A549 (cell line): ENCODE data around the gene TCF3. TPM values are rescaled to one million over a fixed set of nuclear protein-coding genes. Genes with fewer than 3 reads are reported as not detected.

Experiments
- ATAC-seq, 2 experiments: fragments of 200-7000 bp in 1 of 2; fragments of >200 bp in 1 of 2; cut with Nextera tagmentation in 1 of 2; cut with Tn5 transposase in 1 of 2; 3 replicates each; pipeline versions ENCODE4 v1.8.0 to v1.9.1; 2018 to 2020; ENCODE audit warnings: mild to moderate bottlenecking in 1 of 2, moderate library complexity in 1 of 2
- CTCF ChIA-PET: fragments of 300-600 bp; sonication (Branson Sonifier 250); formaldehyde crosslinking; extraction: SDS; loops from one replicate; lab custom pipeline; 2021; ENCODE audit warnings: antibody characterized with exemption, inconsistent platforms; lab: Yijun Ruan, JAX
- POLR2A ChIA-PET: fragments of 350-600 bp; formaldehyde crosslinking; extraction: SDS; loops from one replicate; lab custom pipeline; 2021; ENCODE audit warnings: antibody characterized with exemption, inconsistent platforms; lab: Yijun Ruan, JAX
- DNase-seq, 2 experiments: peaks; one replicate each; pipeline versions ENCODE4 v3.0.0 to v3.0.0-alpha.2; 2011 to 2016; ENCODE audit warnings: low read depth in 1 of 2, low spot score in 1 of 2
- FAIRE-seq: peaks from 2 replicates; lab custom pipeline; 2011; peaks lifted over from hg19 to GRCh38; lab: Jason Lieb, UNC
- H3K27ac ChIP-seq, 2 experiments: fragments of >200 bp; sonication (Bioruptor Twin); formaldehyde crosslinking; 3 replicates each; pipeline ENCODE4 v1.5.1; 2016 to 2017
- H3K4me1 ChIP-seq: fragments of >200 bp; sonication (Bioruptor Twin); formaldehyde crosslinking; 3 replicates; pipeline ENCODE4 v1.6.1; 2016
- H3K4me2 ChIP-seq: fragments of >200 bp; sonication (Bioruptor Twin); formaldehyde crosslinking; 3 replicates; pipeline ENCODE4 v1.6.1; 2016
- H3K4me3 ChIP-seq: fragments of >200 bp; sonication (Bioruptor Twin); formaldehyde crosslinking; 3 replicates; pipeline ENCODE4 v1.5.1; 2016
- H3K9me3 ChIP-seq: fragments of >200 bp; sonication (Bioruptor Twin); formaldehyde crosslinking; 3 replicates; pipeline ENCODE4 v1.6.1; 2016
- ATOH8 ChIP-seq: fragments of 250-450 bp; sonication (Bioruptor Pico); IDR thresholded peaks from 2 replicates; pipeline ENCODE4 v1.5.0; 2020; ENCODE audit warnings: low read depth, mild to moderate bottlenecking, moderate library complexity
- BHLHE40 ChIP-seq: IDR thresholded peaks from 2 replicates; pipeline ENCODE4 v1.6.1; 2012; ENCODE audit warnings: low read depth, low read length, inconsistent platforms
- CBX8 ChIP-seq: fragments of 200-600 bp; sonication (generic); IDR thresholded peaks from 2 replicates; pipeline ENCODE4 v1.6.1; 2016
- CHD2 ChIP-seq: fragments of 150-350 bp; IDR thresholded peaks from 2 replicates; pipeline ENCODE4 v1.6.1; 2014; ENCODE audit warnings: low read length; ENCODE audit not compliant: partially characterized antibody
- CHD4 ChIP-seq: fragments of 200-600 bp; sonication (generic); IDR thresholded peaks from 2 replicates; pipeline ENCODE4 v1.6.1; 2016; ENCODE audit warnings: antibody characterized with exemption, mild to moderate bottlenecking, borderline replicate concordance
- CTCF ChIP-seq: fragments of >200 bp; sonication (Bioruptor Twin); formaldehyde crosslinking; IDR thresholded peaks from 3 replicates; pipeline ENCODE4 v1.5.1; 2016
- HOXB13 ChIP-seq: fragments of 250-450 bp; sonication (Bioruptor Pico); IDR thresholded peaks from 2 replicates; pipeline ENCODE4 v1.5.0; 2020; ENCODE audit warnings: low read depth, mild to moderate bottlenecking, moderate library complexity
- HOXB5 ChIP-seq: fragments of 250-450 bp; sonication (Bioruptor Pico); IDR thresholded peaks from 2 replicates; pipeline ENCODE4 v1.5.0; 2020; ENCODE audit warnings: mild to moderate bottlenecking, moderate library complexity
- JUN ChIP-seq, 2 experiments: fragments of >200 bp; sonication (Bioruptor Twin); formaldehyde crosslinking; IDR thresholded peaks; 2 replicates in 1 of 2; 3 replicates in 1 of 2; pipeline ENCODE4 v1.6.1; 2016 to 2017
- MAZ ChIP-seq: fragments of 150-350 bp; IDR thresholded peaks from 2 replicates; pipeline ENCODE4 v1.6.1; 2014; ENCODE audit warnings: antibody characterized with exemption, low read depth, low read length, borderline replicate concordance
- MYC ChIP-seq: IDR thresholded peaks from 2 replicates; pipeline ENCODE4 v1.6.1; 2012; ENCODE audit warnings: mild to moderate bottlenecking, inconsistent platforms, low read length, improper control_type of control experiment, borderline replicate concordance
- NPAS2 ChIP-seq: fragments of 250-450 bp; sonication (Bioruptor Pico); IDR thresholded peaks from 2 replicates; pipeline ENCODE4 v1.8.0; 2022; ENCODE audit warnings: mild to moderate bottlenecking, moderate library complexity, borderline replicate concordance
- POLR2A ChIP-seq: IDR thresholded peaks from 2 replicates; pipeline ENCODE4 v1.6.1; 2012; ENCODE audit warnings: mild to moderate bottlenecking, low read length
- RCOR1 ChIP-seq: fragments of 150-350 bp; IDR thresholded peaks from 2 replicates; pipeline ENCODE4 v1.6.1; 2014; ENCODE audit warnings: antibody characterized with exemption, low read length, low read depth
- RNF2 ChIP-seq: fragments of 200-600 bp; sonication (generic); IDR thresholded peaks from 2 replicates; pipeline ENCODE4 v1.6.1; 2016; ENCODE audit warnings: low read depth, mild to moderate bottlenecking, antibody characterized with exemption, moderate library complexity, borderline replicate concordance
- SMC3 ChIP-seq: fragments of >200 bp; sonication (Bioruptor Twin); formaldehyde crosslinking; IDR thresholded peaks from 3 replicates; pipeline ENCODE4 v1.6.1; 2018; ENCODE audit warnings: inconsistent platforms
- TP53 ChIP-seq: fragments of 250-450 bp; sonication (Bioruptor Pico); IDR thresholded peaks from 2 replicates; pipeline ENCODE4 v1.5.0; 2021; ENCODE audit warnings: mild to moderate bottlenecking, moderate library complexity
- ZC3H11A ChIP-seq: fragments of 450-650 bp; IDR thresholded peaks from 2 replicates; pipeline ENCODE4 v1.6.1; 2014; ENCODE audit warnings: antibody characterized with exemption, mild to moderate bottlenecking
- ZNF302 ChIP-seq: fragments of 250-450 bp; sonication (Bioruptor Pico); IDR thresholded peaks from 2 replicates; pipeline ENCODE4 v1.9.0; 2021; ENCODE audit warnings: inconsistent platforms, mild to moderate bottlenecking, moderate library complexity
- WGBS: methylation state at CpG from one replicate; pipeline ENCODE4 v1.1.6; 2017; ENCODE audit errors: missing lambda C conversion rate; 5-methylcytosine and 5-hydroxymethylcytosine counted together
- polyA plus RNA-seq, 4 experiments: library from polyadenylated mRNA; depleted of rRNA in 3 of 4; stranded (reverse); fragments of >200 nt; fragmentation: RNase III in 1 of 4; extraction: RNeasy Plus Mini Kit Qiagen cat#74134 plus additional on column Dnase treatment in 1 of 4; gene quantifications; 2 replicates in 3 of 4; 3 replicates in 1 of 4; pipeline ENCODE4 v1.2.3, GENCODE V29; 2011 to 2017
- TF ChIP-seq, protein P1 (sequence below): IDR thresholded peaks from 2 replicates; pipeline ENCODE4 v1.6.1; 2012
- TF ChIP-seq, protein P2 (sequence below): IDR thresholded peaks from 2 replicates; pipeline ENCODE4 v1.6.1; 2012; ENCODE audit warnings: low read depth, borderline replicate concordance
- TF ChIP-seq, protein P3 (sequence below): fragments of 200-600 bp; sonication (generic); IDR thresholded peaks from 2 replicates; pipeline ENCODE4 v1.6.1; 2016; ENCODE audit warnings: antibody characterized with exemption, mild to moderate bottlenecking, moderate library complexity

The TCF3 gene
- polyA plus RNA-seq, 2 of the 4 experiments (the other 2 are of a cell fraction) = 25.6 to 52.6 TPM

- Histone ChIP-seq H3K4me1 (peaks cover 4% of the 10 kb centered on the region; the same call in 1 of the 3 replicates), H3K4me2 (no peak overlapping the region), H3K4me3 (no peak overlapping the region), H3K27ac (no peak overlapping the region), H3K9me3 (no peaks in the 10 kb centered on the region)
- no peak for TF ChIP-seq MYC
- TF ChIP-seq ZNF302 (CRISPR knock-in tag) = no peak
- TF ChIP-seq RCOR1 = no peak
- no peak for TF ChIP-seq ZC3H11A
- TF ChIP-seq CTCF = no peak
- ChIA-PET CTCF (interaction anchor here (1.1 kb wide), 1 partner anchor 25 kb away, joined by 5 read pairs; no protein-coding TSS in a partner anchor), POLR2A (interaction anchor here (0.7 kb wide), 1 partner anchor 22 kb away, joined by 4 read pairs; no protein-coding TSS in a partner anchor)
- WGBS = 91% methylated on average over 13 of the region's 13 CpGs
- DNase-seq (no peak), FAIRE-seq (no peak), ATAC-seq (no peak)
Measured at GRCh38 chr19:1570836-1571235, 81.6 kb downstream of the TCF3 start.

DNA sequence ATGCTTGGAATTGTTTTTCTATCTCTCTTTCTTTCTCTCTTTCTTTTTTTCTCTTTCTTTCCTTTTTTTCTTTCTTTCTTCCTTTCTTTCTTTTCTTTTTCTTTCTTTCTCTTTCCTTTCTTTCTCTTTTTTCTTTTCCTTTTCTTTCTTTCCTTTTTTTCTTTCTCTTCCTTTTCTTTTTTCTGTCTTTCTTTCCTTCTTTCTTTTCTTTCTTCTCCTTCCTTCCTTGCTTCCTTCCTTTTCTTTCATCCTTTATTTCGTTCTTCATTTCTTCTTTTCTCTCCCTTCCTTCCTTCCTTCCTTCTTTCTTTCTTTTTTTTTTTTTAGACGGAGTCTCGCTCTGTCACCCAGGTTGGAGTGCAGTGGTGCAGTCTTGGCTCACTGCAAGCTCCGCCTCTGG lies 82.4 kb downstream of the TCF3 start:
- Histone ChIP-seq H3K4me3 (no peak overlapping the region), H3K4me2 (no peak overlapping the region), H3K9me3 (no peaks in the 10 kb centered on the region), H3K4me1 (peaks cover 4% of the 10 kb centered on the region; the same call in 1 of the 3 replicates), H3K27ac (no peak overlapping the region)
- ChIA-PET CTCF (interaction anchor here (1.1 kb wide), 1 partner anchor 24 kb away, joined by 5 read pairs; no protein-coding TSS in a partner anchor), POLR2A (interaction anchor here (0.7 kb wide), 1 partner anchor 23 kb away, joined by 4 read pairs; no protein-coding TSS in a partner anchor)
- FAIRE-seq (no peak), DNase-seq (no peak), ATAC-seq (no peak)
- WGBS = 79% methylated on average over 4 of the region's 4 CpGs
- no peak for TF ChIP-seq CHD4
- TF ChIP-seq, protein P1, sequence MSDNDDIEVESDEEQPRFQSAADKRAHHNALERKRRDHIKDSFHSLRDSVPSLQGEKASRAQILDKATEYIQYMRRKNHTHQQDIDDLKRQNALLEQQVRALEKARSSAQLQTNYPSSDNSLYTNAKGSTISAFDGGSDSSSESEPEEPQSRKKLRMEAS = no peak
- TF ChIP-seq CHD2 = no peak
- TF ChIP-seq ATOH8 (CRISPR knock-in tag) = no peak
- no peak for TF ChIP-seq JUN (IDR thresholded peaks at IDR 0.05)
- TF ChIP-seq POLR2A = no peak
- no peak for TF ChIP-seq MAZ
- TF ChIP-seq MYC = no peak

GRCh38 chr19:1568320-1569019 lies 83.9 kb downstream of the TCF3 start, which contains the start of gene MEX3D:
TSS of gene MEX3D (minus strand) at chr19:1568325. CDS start at chr19:1568058, 267 bp downstream.
- peak within 1 kb of the TSS; percentile 82 to 92 for H3K27ac ChIP-seq
- peak within 1 kb of the TSS; percentile 98 for H3K4me2 ChIP-seq
- CTCF ChIA-PET = interaction anchor here (0.6 kb wide), 1 partner anchor 84 kb away, joined by 4 read pairs; no protein-coding TSS in a partner anchor
- H3K9me3 ChIP-seq = no peaks in the 10 kb centered on the region
- POLR2A ChIA-PET = interaction anchor here (0.6 kb wide), 1 partner anchor 20 kb away, joined by 3 read pairs; no protein-coding TSS in a partner anchor
- FAIRE-seq (no peak), ATAC-seq (peak; percentile 49 to 51), DNase-seq (peak; percentile 62 to 67)
- 45% methylated on average over 8 of the region's 63 CpGs for WGBS
- peak within 1 kb of the TSS; percentile 76 for H3K4me3 ChIP-seq
- H3K4me1 ChIP-seq = peaks cover 4% of the 10 kb centered on the region; the same call in 1 of the 3 replicates
- TF ChIP-seq POLR2A (0 out of 2 replicates have a peak, but pooled peaks have one; percentile 21), BHLHE40 (peak; percentile 82), TP53 (CRISPR knock-in tag) (0 out of 2 replicates have a peak, but pooled peaks have one; percentile 51), CBX8 (no peak), HOXB13 (CRISPR knock-in tag) (peak; percentile 68), RNF2 (peak; percentile 91; the same call in 1 of the 2 replicates), SMC3 (no peak), NPAS2 (0 out of 2 replicates have a peak, but pooled peaks have one; percentile 40), HOXB5 (CRISPR knock-in tag) (peak; percentile 85; the same call in 1 of the 2 replicates), ATOH8 (CRISPR knock-in tag) (peak; percentile 82; the same call in 1 of the 2 replicates)
- TF ChIP-seq, protein P1 = peak; percentile 98
- TF ChIP-seq, protein P2, sequence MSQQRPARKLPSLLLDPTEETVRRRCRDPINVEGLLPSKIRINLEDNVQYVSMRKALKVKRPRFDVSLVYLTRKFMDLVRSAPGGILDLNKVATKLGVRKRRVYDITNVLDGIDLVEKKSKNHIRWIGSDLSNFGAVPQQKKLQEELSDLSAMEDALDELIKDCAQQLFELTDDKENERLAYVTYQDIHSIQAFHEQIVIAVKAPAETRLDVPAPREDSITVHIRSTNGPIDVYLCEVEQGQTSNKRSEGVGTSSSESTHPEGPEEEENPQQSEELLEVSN = peak; percentile 99
- TF ChIP-seq, protein P3, sequence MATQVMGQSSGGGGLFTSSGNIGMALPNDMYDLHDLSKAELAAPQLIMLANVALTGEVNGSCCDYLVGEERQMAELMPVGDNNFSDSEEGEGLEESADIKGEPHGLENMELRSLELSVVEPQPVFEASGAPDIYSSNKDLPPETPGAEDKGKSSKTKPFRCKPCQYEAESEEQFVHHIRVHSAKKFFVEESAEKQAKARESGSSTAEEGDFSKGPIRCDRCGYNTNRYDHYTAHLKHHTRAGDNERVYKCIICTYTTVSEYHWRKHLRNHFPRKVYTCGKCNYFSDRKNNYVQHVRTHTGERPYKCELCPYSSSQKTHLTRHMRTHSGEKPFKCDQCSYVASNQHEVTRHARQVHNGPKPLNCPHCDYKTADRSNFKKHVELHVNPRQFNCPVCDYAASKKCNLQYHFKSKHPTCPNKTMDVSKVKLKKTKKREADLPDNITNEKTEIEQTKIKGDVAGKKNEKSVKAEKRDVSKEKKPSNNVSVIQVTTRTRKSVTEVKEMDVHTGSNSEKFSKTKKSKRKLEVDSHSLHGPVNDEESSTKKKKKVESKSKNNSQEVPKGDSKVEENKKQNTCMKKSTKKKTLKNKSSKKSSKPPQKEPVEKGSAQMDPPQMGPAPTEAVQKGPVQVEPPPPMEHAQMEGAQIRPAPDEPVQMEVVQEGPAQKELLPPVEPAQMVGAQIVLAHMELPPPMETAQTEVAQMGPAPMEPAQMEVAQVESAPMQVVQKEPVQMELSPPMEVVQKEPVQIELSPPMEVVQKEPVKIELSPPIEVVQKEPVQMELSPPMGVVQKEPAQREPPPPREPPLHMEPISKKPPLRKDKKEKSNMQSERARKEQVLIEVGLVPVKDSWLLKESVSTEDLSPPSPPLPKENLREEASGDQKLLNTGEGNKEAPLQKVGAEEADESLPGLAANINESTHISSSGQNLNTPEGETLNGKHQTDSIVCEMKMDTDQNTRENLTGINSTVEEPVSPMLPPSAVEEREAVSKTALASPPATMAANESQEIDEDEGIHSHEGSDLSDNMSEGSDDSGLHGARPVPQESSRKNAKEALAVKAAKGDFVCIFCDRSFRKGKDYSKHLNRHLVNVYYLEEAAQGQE = no peak
